ENCODE measurements around the gene COPB2.
"Not testable (repeated sequence)": the region's sequence is repeated elsewhere in the genome, so short reads cannot be mapped to it uniquely, and the experiment has no call there.

Gene COPB2

DNA sequence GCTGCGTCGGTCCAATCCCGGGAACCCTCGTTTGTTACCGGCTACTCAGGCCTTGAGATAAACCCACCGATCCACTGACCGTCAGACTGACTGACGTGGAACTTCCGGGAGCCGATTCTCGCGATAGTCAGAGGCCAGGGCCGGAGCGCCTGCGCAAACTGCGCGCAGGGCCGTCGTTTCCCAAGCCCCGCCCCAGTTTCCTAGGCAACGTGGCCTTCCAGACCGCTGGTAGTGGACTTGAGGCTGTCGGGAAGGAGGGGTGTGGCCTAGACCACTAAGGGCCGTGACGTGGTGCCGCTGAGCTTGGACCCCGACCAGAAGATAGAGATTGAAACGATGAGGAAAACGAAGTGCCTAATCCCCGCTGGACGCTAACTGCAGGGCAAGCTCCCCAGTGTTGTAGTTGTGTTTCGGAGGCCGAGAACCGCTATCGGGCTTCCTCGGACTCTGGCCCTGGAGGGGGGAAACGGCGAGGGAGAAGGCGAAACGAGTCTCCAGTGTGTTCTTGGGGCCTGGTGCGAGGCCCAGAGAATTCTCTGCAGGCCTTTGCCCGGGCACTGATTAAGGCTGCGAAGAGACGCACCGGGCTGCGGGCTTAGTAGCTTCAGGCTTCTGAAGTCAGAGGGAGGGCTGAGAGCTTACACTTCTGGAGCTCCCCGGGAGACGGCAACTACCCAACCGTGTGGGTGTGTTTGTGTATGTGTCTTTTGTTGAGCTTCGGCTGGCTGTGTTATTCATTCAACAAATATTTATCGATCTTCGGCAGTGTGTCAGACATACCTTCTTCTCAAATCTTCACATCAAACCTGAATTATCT is at the start of gene COPB2:
TSS of gene COPB2 (minus strand) at position 96 of the 817 bp plus-strand sequence. CDS start 97 bp downstream, outside the sequence.
- peak; percentile 99 for DNase-seq

DNA sequence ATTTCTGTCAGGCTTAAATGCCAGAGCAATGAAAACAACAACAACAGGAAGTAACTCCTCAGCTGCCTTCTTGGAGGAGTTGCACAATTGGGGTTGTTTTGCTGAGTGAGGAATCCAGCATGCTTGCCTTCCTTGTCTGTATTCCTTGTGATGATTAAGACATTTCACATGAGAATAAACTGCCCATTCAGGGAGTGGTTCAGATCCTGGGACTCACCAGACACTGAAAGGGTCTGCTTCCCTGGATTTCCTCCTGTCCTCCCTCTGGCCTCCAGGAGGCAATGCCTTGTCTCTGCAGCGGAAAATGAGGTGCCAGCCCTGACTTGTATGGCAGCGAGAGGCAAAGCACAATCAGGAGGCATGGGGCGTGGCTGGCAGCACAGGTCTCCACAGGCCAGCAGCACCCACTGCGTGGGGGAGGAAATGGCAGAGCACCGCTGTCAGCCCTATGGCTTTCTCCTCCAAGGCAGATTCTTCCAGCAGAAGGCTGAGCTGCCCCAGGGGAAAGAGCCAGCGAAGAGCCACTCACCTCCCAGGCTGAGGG is 45.4 kb upstream of the COPB2 start:
- no peak for DNase-seq

DNA sequence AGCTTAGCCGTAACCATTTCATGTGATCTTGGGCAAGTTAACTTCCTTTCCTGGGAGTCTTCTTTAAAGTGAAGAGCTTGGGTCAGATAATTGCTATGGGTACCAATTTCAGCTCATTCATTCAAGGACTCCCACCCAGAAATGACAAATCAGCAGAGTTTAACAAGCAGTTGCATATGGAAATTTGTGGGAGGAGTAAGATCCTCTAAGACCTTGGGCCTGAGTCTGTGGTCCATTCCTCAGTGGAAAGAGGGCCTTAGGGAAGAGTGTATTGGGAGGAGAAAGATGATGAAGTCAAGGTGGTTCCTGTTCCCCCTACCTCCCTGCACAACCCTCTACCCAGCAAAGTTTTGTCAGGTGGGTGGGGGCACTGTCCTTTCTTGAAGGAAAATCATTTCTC is 44.8 kb upstream of the COPB2 start:
- DNase-seq: no peak

DNA sequence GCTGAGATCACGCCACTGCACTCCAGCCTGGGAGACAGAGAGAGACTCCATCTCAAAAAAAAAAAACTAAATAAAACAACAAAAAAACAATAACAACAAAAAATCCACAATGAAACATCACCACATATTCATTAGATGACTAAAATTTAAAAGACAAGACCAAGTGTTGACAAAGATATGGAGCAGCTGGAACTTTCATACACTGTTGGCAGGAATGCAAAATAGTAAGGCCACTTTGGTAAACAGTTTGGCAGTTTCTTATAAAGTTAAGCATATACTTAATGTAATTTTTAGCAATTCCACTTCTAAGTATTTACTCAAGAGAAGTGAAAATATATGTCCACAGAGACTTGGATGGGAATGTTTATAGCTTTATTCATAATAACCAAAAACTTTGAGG is 43.6 kb upstream of the COPB2 start:
- no peak for DNase-seq

DNA sequence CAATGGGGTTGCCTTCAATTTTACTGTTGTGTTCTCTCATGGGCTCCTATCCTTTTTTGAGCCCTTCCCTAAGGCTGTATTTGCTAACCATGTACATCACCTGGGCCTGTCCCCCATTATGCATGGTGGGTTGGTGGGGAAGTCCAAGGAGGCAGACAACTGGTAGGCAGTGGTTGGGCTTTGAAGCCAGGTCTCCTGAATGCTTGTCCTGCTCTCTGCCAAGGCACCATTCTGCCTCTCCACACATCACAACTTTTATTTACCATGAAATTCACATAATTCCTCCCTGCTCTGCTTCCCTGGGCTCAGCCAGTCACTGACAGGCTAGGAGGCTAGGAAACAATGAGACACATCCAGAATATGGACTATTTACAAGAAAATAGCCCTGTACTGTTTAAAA is 41.0 kb upstream of the COPB2 start:
- no peak for DNase-seq

DNA sequence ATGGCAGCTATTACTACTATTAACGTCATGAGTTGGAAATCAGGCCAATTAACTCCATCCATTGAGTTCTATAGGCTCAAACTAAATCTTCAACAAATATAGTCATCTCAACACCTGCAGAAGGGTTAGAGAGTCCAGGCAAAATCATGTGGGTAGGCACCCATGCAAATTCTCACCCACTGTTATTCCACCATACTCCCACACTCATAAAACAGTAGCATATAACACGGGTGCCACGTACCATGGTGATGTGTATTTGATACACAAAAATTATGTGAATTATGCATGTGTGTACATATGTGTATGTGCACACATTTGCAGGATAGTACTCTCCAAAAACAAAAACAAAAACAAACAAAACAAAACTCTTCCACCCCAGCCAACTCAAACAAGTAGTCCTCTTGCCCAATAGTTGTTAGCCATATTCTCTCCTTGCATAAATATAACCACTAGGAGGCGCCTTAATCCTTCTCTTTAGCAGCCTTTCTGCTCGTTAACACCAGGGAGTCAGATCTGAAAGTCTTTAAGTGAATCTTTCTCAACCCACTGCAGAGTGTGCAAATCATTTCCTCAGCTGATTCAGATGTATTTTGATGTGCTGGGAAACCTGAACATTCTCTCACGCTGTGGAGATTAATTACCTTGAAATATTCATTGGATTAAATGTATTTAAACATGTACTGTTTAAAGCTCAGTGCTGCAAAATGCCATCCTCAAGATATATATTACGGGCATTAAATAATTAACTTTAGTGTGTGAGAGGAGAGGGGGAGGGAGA is 38.0 kb upstream of the COPB2 start:
- DNase-seq: no peak

DNA sequence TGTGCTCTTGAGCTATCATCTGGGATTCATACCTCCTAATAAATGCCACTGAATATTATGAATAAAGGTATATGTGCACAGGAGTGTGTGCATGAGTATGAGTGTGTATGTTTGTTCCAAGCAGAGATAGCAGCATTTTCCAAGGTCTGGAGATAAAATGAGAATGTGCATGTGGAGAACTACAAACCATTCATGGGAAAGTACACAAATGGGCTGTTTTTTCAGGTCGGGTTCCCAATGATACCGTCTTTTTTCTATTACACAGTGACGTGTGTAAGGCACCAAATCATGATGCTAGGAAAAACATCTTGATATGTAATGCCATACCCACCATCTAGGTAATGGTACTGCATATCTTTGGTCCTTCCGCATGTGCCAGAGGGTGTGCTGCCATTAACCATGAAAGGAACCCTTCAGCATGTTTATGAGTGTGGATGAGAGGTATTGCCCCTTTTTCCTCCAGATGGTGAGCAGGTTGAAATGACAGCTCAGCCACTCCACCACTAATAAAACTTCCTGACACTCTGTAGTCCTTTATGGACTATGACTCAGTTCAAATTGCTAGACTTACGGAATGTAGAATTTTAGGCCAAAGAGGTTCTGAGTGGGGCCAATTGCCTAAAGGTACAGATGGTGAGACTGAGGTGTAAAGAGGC is 36.4 kb upstream of the COPB2 start:
- no peak for DNase-seq

DNA sequence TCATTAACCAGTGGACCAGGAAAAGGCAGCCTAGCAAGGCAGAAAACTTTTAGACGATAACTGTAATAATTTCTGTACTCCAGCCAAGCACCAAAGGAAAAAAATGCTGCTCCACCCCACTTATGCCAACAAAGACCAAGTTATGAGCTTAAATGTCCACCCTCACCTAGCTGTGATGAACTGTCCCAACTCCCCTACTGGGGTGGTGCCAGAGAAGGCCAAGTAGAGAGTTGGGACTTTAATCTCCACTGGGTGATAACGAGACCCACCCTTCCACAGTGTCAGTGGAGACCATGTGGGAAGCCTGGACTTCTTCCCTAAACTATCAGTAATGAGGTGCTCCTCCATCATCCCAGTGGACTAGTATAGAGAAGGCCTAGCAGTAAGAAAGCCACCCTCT is 33.8 kb upstream of the COPB2 start:
- no peak for DNase-seq

DNA sequence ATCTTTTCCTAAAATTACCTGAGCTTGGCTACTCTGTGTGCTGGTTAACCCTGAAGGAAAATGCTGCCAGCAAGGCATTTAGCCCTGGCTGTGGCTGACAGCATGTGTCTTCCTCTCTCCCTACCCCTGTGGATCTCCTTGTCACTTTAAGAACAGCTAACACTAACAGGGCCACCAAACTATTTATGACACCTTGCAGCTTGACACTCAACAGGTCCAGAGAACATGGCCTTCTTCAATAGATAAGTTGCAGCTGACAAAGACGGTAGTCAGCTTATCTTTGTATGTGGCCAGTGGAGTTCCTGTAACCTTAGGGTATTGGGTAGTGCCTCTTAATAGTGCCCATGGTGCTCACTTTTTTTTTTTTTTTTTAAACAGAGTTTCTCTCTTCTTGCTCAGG is 32.0 kb upstream of the COPB2 start:
- DNase-seq: no peak

DNA sequence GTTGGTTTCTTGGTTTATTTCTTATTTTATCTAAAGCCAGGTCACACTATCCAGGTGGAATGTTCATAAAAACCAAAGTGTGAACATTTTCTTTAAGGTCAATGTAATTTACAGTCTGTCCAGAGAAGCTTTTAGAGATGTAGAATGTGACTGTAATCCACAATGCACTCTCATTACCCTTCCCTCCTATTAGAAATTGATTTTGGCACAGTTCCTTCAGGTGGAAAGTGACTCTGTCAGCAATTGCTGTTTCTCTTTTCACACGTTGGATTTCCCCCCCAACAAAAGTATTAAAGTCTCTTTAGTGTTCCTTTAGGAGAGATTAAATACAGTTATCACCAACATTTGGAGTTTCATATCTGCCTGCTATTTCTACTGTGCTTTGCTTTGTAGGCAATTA is 31.6 kb upstream of the COPB2 start:
- no peak for DNase-seq

DNA sequence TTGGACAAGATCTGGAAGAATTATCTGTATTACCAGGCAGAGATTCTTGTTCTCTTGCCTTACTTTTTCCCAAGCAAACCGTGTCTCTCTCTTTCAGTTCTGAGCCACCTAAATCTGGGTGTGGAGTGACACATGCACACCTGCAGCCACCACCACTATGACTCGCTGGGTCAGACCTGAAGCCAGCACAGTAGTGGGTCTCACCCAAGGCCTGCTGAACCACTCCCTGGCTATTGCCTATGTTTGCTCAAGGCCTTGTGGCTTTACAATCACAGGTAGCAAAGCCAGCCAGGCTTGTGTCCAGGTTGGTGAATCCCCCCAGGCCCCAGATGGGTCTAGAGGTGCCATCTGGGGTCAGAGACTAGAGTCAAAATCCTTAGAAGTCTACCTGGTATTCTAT is 28.7 kb upstream of the COPB2 start:
- no peak for DNase-seq

DNA sequence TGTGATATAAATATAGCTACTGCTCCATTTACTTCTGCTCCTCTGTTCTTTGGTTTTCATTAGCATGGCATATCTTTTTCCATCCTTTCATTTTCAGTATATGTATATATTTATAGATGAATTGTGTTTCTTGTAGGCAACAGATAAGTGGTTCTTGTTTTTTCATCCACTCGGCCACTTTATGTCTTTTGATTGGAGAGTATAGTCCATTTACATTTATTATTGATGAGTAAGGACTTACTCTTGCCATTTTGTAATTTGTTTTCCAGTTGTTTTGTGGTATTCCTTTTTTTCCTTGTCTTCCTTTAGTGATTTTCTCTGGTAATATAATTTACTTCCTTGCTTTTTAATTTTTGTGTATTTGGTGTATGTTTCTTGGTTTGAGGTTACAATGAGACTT is 26.8 kb upstream of the COPB2 start:
- no peak for DNase-seq

DNA sequence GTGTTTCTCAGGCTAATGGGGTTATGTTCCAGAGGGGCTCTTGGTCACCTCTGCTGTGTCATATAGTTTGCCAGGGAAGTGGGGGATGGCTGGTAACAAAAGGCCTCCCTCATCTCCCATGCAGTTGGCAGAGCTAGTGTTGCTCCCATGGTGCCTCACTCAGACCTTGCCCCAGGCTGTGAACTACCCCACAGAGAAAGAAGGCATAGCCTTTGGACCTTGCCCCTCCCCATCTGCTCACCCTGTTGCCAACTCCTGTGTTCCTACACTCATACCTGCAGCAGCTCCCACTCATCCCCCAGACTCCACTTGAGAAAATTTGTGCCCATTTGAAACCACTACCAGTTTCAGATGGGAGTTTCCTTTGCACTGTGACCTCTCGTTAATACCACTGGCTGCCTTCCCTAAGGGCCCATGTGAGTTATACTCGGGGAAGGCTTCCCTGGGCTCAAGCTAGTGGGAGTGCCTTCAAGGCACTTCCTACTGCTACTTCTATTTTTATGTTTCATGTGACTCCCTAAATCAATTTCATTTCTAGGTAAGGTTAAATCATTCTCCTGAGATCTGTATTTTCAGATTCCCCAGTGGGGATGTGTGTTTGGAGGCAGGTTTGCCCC is 25.3 kb upstream of the COPB2 start:
- DNase-seq: no peak

DNA sequence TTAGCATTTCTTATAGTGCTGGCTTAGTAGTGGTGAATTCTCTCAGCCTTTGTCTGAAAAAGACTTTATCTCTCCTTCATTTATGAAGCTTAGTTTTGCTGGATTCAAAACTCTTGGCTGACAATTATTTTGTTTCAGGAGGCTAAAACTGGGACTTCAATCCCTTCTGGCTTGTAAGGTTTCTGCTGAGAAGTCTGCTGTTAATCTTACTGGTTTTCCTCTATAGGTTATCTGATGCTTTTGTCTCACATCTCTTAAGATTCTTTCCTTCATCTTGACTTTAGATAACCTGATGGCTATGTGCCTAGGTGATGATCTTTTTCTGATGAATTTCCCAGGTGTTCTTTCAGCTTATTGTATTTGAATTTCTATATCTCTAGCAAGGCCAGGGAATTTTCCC is 23.4 kb upstream of the COPB2 start:
- not testable (repeated sequence) for DNase-seq

DNA sequence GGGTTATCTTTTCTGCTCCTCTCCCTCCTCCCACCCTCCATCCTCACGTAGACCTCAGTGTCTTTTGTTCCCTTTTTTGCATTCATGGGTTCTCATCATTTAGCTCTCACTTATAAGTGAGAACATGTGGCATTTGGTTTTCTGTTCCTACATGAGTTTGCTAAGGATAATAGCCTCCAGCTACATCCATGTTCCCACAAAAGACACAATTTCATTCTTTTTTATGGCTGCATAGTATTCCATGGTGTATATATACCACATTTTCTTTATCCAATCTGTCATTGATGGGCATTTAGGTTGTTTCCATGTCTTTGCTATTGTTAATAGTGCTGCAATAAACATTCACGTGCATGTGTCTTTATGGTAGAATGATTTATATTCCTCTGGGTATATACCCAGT is 11.7 kb upstream of the COPB2 start:
- DNase-seq: not testable (repeated sequence)

DNA sequence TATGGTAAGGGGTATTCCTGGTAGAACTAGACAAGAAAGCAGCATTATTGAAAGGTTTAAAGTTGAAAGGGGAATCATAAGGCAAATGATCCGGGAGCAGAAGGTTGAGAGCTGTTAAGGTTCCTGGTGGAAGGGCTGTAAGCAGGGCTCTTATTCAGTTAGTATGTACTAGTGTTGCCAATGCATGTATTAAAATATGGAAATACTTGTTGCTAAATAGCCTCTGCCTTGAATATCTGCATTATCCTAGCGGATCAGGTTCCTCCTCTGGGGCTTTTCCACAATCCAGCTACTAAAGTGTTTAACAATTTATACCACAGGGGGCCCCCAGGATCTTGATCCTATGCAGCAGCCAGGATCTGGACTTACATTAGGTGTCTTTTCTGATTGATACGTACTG is 7.3 kb upstream of the COPB2 start:
- no peak for DNase-seq

DNA sequence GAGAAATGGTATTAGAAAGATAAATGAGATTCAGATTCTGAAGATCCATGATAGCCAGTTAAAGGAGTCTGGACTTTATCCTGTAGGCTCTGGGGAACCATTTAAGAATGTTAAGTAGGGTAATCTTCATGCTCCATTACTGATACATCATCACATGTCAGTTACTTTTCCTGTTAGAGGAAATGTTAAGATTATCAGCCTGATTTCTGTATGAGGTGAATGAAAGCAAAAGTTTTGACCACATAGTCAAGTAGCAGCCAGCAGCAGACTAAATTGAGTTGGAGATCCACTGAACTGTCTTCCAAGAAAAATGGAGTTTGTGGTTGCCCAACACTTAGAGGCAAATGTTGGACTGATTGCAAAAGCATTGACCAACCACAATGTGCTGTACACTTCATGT is 4.7 kb upstream of the COPB2 start:
- DNase-seq: no peak

DNA sequence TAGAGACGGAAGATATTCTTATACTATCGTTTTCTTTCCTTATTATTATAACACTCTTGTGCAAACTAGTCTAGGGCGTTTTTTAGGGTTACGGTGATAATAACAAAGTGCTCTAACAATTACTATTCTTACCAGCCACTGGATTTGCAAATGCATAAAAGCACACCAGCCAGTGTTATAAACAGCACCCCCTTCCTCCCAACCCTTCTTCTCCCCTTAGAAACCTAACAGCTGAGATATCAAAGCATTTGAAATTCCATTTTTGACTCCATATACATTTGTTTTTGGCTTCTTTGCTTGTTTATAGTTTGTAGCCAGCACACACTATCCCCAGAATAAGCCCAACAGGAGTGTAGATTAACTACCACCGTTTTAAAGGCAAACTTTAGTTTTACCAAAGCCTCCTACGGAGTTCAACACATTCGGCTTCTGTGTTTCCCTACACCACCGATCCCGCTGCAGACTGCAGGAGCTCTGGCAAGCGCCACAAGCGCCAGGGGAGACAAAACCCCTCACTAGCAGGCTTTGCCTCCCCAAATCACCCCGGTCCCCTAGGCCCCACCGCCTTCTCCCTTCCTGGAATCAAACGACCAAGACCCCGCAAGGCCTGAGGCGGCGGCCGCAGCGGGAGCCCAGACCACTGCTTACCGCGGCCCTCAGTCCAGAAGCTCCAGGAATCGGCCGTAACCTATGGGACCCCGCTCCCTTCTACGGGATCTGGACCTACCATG is 461 bp downstream of the COPB2 start:
- no peak for DNase-seq

DNA sequence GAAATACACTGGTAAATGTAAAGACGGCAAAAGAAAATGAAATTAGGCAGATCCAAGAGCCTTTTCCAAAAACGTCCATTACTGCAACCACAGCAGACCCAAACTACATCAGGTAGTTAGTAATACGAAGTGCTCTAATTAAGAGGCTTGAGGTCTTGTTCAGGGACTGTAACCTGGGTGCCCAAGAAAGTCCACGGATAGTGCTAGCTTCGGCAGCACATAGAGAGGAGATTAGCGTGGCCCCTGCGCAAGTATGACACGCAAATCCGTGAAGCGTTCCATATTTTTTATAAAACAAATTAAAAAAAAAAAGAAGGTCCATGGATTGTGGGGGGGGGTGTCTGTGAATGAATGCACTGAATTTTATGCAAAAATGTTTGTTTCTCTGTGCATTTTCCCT is 1.4 kb downstream of the COPB2 start:
- DNase-seq: no peak

DNA sequence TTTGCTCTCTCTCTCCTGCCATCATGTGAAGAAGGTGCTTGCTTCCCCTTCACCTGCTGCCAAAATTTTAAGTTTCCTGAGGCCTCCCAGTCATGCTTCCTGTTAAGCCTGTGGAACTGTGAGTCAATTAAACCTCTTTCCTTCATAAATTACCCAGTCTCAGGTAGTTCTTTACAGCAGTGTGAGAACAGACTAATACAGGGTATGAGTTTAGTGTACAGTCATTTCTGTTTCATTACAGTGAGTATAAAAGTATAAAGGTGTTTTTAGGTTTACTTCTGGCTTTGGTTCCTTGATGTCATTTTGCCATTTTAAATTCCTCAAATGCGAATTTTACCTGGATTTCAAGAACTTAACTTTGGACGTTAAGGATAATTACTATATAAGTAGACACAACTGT is 7.2 kb downstream of the COPB2 start:
- not testable (repeated sequence) for DNase-seq

DNA sequence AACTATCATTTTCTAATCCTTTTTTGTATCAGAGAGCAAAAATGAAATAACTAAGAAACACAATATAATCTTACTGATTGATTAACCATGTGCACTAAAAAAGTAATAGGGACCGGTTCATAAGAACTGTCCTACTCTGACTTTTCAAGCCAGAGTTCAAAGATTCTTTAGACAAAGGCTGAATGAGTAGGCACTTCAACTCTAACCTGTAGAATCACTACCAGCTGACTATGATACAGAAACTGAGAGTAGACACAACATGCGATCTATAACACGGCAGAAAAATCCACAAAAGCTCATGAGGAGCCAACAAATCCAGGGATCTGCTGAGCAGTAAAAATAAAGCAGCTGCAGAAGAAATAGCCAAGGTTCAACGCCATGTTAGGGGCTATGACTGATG is 8.9 kb downstream of the COPB2 start:
- DNase-seq: no peak

DNA sequence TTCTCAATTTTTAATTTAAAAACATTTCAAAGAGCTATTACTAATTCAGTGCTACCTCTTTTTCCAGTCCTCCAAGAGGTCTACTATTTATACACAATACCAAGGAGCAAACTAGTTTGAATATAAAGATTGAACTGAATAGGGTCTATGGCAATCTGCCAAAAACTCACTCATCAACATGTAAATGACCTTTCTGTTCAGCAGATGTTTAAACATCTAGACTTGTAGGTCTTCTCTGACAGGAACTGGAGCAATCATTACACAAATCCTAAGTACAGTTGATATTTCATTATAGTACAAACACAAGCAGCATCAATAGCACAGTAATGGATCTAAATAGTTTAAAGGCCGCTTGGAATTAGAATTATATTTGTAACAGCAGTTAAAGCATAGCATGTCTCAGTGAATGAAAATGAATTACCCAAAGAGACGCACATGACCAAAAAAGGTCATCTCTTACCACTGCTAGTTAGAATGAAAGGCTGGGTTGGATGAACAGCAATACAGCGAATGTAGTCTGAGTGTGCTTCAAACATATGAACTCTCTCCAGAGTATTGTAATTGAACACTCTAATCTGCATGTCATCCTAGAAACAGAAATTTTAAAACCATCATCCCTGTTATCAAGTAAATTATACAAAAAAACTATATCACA is 10.7 kb downstream of the COPB2 start:
- no peak for DNase-seq
